ENCODE measurements around the gene ASCC2. TPM values are rescaled to one million over a fixed set of nuclear protein-coding genes. Genes with fewer than 3 reads are reported as not detected.

ASCC2 gene
- total and polyA plus RNA-seq, 2 donors (not counting 3 experiments of a cell fraction or from before 2014, with no cell fraction given) = 43.6 to 60.7 TPM

DNA sequence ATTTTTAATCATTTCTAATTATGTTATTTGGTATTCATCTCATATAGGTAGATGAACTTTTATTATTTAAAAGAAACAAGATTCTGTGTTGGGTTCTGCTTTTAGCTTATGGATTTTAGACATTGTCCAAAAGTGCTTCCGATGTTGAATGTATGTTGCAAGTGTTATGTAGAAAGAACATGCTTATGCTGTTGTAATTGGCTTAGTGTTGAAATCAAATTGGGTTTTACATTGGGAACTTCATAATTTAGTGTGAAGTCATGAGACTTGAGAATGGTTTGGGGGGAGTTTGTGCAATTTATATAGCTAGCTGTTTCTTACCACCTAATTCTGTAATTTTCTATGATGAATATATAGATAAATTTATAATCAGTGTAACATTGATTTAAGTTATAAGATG is 48.5 kb upstream of the ASCC2 start:
- DNase-seq (ENCODE audit: low read depth, low spot score) (no peak), FAIRE-seq (no peak)
- H4K20me1 ChIP-seq (replicated peaks; ENCODE audit: control insufficient read depth, extremely low read depth, insufficient read depth, low read length) = peaks cover 8% of the 10 kb centered on the region
- H3K9me3 ChIP-seq (replicated peaks; ENCODE audit: control insufficient read depth, insufficient read depth, low read length) = no peaks in the 10 kb centered on the region
- BruUV-seq (replicated peaks) = no TSS peak
- peaks cover 4% of the 10 kb centered on the region for H3K4me1 ChIP-seq (ENCODE audit: control insufficient read depth, extremely low read depth, insufficient read depth, low read length)
- no peak for TF ChIP-seq POLR2AphosphoS5 (IDR thresholded peaks at IDR 0.05; ENCODE audit: insufficient read depth, low read depth, low read length)
- no peak overlapping the region for H3K4me3 ChIP-seq (replicated peaks in 1 of 3; ENCODE audit: insufficient read depth in 1 of 3, low read depth in 1 of 3, low read length in 3 of 3)
- intact Hi-C loops (cut with micrococcal nuclease) (loop anchor here (10.0 kb wide), 2 partner anchors 88 to 198 kb away; partner anchors contain the start of gene HORMAD2), dilution Hi-C loops (cut with MboI; ENCODE audit: extremely low pct_ligation_motif_present, low sequenced_read_pairs) (no loop called here)
- no peaks in the 10 kb centered on the region for H3K36me3 ChIP-seq (ENCODE audit: control insufficient read depth in 2 of 2, extremely low read depth in 1 of 2, insufficient read depth in 2 of 2, low read length in 2 of 2)
- H3K79me2 ChIP-seq (ENCODE audit: control insufficient read depth, insufficient read depth, low read length) = peaks cover 61% of the 10 kb centered on the region
- no peaks in the 10 kb centered on the region for H3K9me1 ChIP-seq (replicated peaks; ENCODE audit: control insufficient read depth, extremely low read depth, insufficient read depth, low read length)
- H3K4me2 ChIP-seq (ENCODE audit: insufficient read depth, low read length) = no peak overlapping the region
- H3K9ac ChIP-seq (replicated peaks; ENCODE audit: extremely low read depth, insufficient read depth, low read length) = no peak overlapping the region
- POLR2A ChIA-PET = no interaction called here
- no peaks in the 10 kb centered on the region for H3K27me3 ChIP-seq (ENCODE audit: control insufficient read depth in 2 of 2, insufficient read depth in 2 of 2, low read length in 2 of 2)
- H2AFZ ChIP-seq (ENCODE audit: low read depth, low read length) = no peak overlapping the region
- no peak overlapping the region for H3K27ac ChIP-seq (ENCODE audit: insufficient read depth, low read depth, low read length)
- CTCF ChIA-PET = interaction anchor here (1.3 kb wide), 1 partner anchor 104 kb away, joined by 3 read pairs; no protein-coding TSS in a partner anchor

DNA sequence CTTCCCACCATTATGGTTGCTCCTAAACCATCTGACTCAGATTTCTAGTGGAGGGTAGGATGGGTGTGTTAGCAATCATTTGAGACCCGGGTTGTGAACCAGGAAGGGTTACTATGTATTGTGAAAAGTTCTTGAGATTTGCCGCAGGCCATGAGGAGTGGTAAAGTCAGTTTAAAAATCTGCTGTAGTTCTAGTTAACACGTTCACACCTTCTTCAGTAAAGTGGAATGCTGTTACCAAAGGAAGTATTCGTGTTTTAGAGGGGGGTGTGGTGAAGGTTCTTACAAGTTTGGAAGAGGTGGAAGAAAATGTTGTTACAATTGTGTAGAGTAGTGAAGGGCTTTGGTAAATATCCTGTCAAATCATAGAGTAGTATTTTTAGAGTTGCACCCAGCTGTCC is 47.5 kb upstream of the ASCC2 start:
- H3K4me2 ChIP-seq (ENCODE audit: insufficient read depth, low read length) = no peak overlapping the region
- POLR2A ChIA-PET = no interaction called here
- no peaks in the 10 kb centered on the region for H3K9me1 ChIP-seq (replicated peaks; ENCODE audit: control insufficient read depth, extremely low read depth, insufficient read depth, low read length)
- peaks cover 4% of the 10 kb centered on the region for H3K4me1 ChIP-seq (ENCODE audit: control insufficient read depth, extremely low read depth, insufficient read depth, low read length)
- TF ChIP-seq EZH2 (IDR thresholded peaks at IDR 0.05; ENCODE audit: borderline replicate concordance, low read depth, low read length, severe bottlenecking) = no peak
- no peak for TF ChIP-seq FOS (IDR thresholded peaks at IDR 0.05; ENCODE audit: borderline replicate concordance, insufficient read depth, low read length)
- TF ChIP-seq, protein P1, sequence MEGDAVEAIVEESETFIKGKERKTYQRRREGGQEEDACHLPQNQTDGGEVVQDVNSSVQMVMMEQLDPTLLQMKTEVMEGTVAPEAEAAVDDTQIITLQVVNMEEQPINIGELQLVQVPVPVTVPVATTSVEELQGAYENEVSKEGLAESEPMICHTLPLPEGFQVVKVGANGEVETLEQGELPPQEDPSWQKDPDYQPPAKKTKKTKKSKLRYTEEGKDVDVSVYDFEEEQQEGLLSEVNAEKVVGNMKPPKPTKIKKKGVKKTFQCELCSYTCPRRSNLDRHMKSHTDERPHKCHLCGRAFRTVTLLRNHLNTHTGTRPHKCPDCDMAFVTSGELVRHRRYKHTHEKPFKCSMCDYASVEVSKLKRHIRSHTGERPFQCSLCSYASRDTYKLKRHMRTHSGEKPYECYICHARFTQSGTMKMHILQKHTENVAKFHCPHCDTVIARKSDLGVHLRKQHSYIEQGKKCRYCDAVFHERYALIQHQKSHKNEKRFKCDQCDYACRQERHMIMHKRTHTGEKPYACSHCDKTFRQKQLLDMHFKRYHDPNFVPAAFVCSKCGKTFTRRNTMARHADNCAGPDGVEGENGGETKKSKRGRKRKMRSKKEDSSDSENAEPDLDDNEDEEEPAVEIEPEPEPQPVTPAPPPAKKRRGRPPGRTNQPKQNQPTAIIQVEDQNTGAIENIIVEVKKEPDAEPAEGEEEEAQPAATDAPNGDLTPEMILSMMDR (IDR thresholded peaks at IDR 0.05; ENCODE audit: extremely low read depth in 1 of 2, insufficient read depth in 1 of 2, low read depth in 1 of 2, low read length in 2 of 2) = no peak
- TF ChIP-seq POLR2AphosphoS5 (IDR thresholded peaks at IDR 0.05; ENCODE audit: insufficient read depth, low read depth, low read length) = no peak
- TF ChIP-seq, protein P2, sequence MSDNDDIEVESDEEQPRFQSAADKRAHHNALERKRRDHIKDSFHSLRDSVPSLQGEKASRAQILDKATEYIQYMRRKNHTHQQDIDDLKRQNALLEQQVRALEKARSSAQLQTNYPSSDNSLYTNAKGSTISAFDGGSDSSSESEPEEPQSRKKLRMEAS (IDR thresholded peaks at IDR 0.05; ENCODE audit: insufficient read depth, insufficient read length) = no peak
- no peak for TF ChIP-seq GATA2 (IDR thresholded peaks at IDR 0.05; ENCODE audit: insufficient read depth, insufficient read length, low read depth, low read length)
- no peak for TF ChIP-seq POLR2A (IDR thresholded peaks at IDR 0.05; ENCODE audit: low read depth, low read length)
- no peak for TF ChIP-seq JUN (IDR thresholded peaks at IDR 0.05; ENCODE audit: borderline replicate concordance, insufficient read depth, insufficient read length, low read depth)
- TF ChIP-seq MYC (IDR thresholded peaks at IDR 0.05; ENCODE audit: low read depth, low read length) = no peak
- H3K9me3 ChIP-seq (replicated peaks; ENCODE audit: control insufficient read depth, insufficient read depth, low read length) = no peaks in the 10 kb centered on the region
- BruUV-seq (replicated peaks) = no TSS peak
- peaks cover 55% of the 10 kb centered on the region for H3K79me2 ChIP-seq (ENCODE audit: control insufficient read depth, insufficient read depth, low read length)
- peaks cover 4% of the 10 kb centered on the region for H4K20me1 ChIP-seq (replicated peaks; ENCODE audit: control insufficient read depth, extremely low read depth, insufficient read depth, low read length)
- H3K9ac ChIP-seq (replicated peaks; ENCODE audit: extremely low read depth, insufficient read depth, low read length) = no peak overlapping the region
- H3K4me3 ChIP-seq (replicated peaks in 1 of 3; ENCODE audit: insufficient read depth in 1 of 3, low read depth in 1 of 3, low read length in 3 of 3) = no peak overlapping the region
- intact Hi-C loops (cut with micrococcal nuclease) = loop anchor here (10.0 kb wide), 2 partner anchors 89 to 199 kb away; partner anchors contain the start of gene HORMAD2
- CTCF ChIA-PET = no interaction called here
- dilution Hi-C loops (cut with MboI; ENCODE audit: extremely low pct_ligation_motif_present, low sequenced_read_pairs) = no loop called here
- H3K36me3 ChIP-seq (ENCODE audit: control insufficient read depth in 2 of 2, extremely low read depth in 1 of 2, insufficient read depth in 2 of 2, low read length in 2 of 2) = no peaks in the 10 kb centered on the region
- no peaks in the 10 kb centered on the region for H3K27me3 ChIP-seq (ENCODE audit: control insufficient read depth in 2 of 2, insufficient read depth in 2 of 2, low read length in 2 of 2)
- FAIRE-seq (no peak), DNase-seq (ENCODE audit: low read depth, low spot score) (no peak)
- no peak overlapping the region for H3K27ac ChIP-seq (ENCODE audit: insufficient read depth, low read depth, low read length)
- H2AFZ ChIP-seq (ENCODE audit: low read depth, low read length) = no peak overlapping the region

All from endothelial cell of umbilical vein (primary cell).